Spleen (tissue), 7 donors: ENCODE data around the gene ANXA5.

Experiments used
- POLR2A ChIP-seq, 3 donors: fragments of 450-650 bp; IDR thresholded peaks; one replicate each; pipeline ENCODE4 v1.5.1; 2017; ENCODE audit warnings: antibody characterized with exemption in 3 of 3, mild to moderate bottlenecking in 1 of 3
- POLR2AphosphoS5 ChIP-seq, 3 donors: sonication (generic); formaldehyde crosslinking; IDR thresholded peaks; one replicate each; pipeline ENCODE4 v1.5.1; 2017; ENCODE audit warnings: antibody characterized with exemption in 3 of 3
- TF ChIP-seq, protein P1 (sequence below), 11 experiments: fragments of 200-600 bp in 7 of 11; fragments of 450-650 bp in 4 of 11; sonication (generic) in 4 of 11; IDR thresholded peaks in 8 of 11; conservative IDR thresholded peaks in 3 of 11; 1 replicate in 7 of 11; 2 replicates in 4 of 11; pipeline versions ENCODE4 v1.4.0 to v1.8.0; 2016 to 2021; ENCODE audit warnings: antibody characterized with exemption in 11 of 11, inconsistent platforms in 4 of 11, mild to moderate bottlenecking in 1 of 11
- donor health status: DM: no; HTN: no; CAD: no; lungs with moderate emphysema.
- donor health status: DM: no; HTN: no; CAD: no.
- donor health status: DM: no; HTN: no; CAD: no.

DNA sequence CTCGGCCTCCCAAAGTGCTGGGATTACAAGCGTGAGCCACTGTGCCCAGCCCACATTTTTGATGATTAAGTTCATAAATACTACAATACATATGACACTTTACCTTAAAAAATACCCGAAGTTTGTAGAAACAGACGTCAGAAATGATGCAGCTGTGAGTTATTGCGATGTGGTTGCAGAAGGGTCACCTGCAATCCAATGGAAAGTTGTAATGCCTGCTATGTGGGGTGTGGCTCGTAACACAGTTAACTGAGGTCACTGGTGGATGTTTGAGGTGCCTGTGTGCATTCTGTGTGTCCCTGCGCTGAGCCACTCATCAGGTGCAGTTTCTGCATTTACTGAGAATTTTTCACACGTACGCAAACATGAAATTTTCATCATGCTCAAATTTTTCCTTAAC, 64.1 kb downstream of the ANXA5 start:
- TF ChIP-seq POLR2AphosphoS5 (IDR thresholded peaks at IDR 0.05) (no peak), POLR2A (IDR thresholded peaks at IDR 0.05) (no peak)
- TF ChIP-seq, protein P1, sequence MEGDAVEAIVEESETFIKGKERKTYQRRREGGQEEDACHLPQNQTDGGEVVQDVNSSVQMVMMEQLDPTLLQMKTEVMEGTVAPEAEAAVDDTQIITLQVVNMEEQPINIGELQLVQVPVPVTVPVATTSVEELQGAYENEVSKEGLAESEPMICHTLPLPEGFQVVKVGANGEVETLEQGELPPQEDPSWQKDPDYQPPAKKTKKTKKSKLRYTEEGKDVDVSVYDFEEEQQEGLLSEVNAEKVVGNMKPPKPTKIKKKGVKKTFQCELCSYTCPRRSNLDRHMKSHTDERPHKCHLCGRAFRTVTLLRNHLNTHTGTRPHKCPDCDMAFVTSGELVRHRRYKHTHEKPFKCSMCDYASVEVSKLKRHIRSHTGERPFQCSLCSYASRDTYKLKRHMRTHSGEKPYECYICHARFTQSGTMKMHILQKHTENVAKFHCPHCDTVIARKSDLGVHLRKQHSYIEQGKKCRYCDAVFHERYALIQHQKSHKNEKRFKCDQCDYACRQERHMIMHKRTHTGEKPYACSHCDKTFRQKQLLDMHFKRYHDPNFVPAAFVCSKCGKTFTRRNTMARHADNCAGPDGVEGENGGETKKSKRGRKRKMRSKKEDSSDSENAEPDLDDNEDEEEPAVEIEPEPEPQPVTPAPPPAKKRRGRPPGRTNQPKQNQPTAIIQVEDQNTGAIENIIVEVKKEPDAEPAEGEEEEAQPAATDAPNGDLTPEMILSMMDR (IDR thresholded peaks at IDR 0.05 in 8 of 11, conservative IDR thresholded peaks at IDR 0.05 in 3 of 11) = no peak
